Epithelial cell of esophagus (primary cell): ENCODE data around the gene YTHDC1.
"Not testable (repeated sequence)": the region's sequence is repeated elsewhere in the genome, so short reads cannot be mapped to it uniquely, and the experiment has no call there.

Source experiments
- DNase-seq: peaks from one replicate; pipeline ENCODE4 v3.0.0; 2010; ENCODE audit warnings: low read depth
- H3K4me3 ChIP-seq: 2 replicates; pipeline ENCODE4 v1.5.1; 2011; ENCODE audit warnings: mild to moderate bottlenecking, low read length, control low read depth
- TF ChIP-seq, protein P1 (sequence below): IDR thresholded peaks from 2 replicates; pipeline ENCODE4 v1.5.1; 2011; ENCODE audit warnings: low read depth, mild to moderate bottlenecking, low read length, control low read depth, inconsistent platforms; ENCODE audit not compliant: insufficient read depth; ENCODE audit errors: missing control alignments

Gene YTHDC1

DNA sequence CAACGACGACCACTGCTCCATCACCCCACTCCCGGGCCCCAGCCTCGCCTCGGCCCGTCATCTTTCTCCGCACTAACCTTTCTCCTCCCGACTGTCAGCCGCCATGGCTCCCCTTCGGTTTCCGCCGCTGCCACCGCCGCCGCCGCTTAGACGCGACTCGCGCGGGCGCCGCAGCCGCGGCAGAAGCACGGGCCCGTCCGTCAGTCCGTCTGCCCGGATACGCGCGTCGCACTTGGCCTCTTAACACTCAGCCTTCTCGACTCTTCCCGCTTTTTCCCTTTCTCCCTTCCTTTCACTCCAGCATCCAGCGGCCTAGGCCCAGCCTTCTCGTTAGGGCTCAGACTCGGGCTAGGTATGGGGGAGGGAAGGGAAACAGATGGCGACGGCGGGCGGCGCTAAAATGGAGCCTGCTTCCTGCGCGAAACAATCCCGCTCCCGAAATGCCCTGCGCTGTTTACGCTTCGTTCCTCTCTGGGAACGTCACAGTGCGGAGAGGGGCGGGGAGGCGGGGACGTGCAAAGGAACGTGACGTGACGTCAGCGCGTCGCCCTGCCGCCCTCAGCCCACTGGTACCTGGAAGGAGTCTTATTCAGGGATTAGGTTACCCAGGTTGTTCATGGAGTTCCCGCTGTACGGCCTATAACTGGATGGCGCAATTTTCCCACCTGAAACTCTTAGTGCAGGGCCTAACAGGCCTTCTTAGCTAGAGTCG is at the start of gene YTHDC1:
Gene YTHDC1, minus strand, starts transcription at position 442 of the 712 bp plus-strand sequence. Its CDS starts 337 bp downstream, at position 105.
- DNase-seq = peak; percentile 99
- H3K4me3 ChIP-seq = peak within 1 kb of the TSS; percentile 93
- TF ChIP-seq, protein P1, sequence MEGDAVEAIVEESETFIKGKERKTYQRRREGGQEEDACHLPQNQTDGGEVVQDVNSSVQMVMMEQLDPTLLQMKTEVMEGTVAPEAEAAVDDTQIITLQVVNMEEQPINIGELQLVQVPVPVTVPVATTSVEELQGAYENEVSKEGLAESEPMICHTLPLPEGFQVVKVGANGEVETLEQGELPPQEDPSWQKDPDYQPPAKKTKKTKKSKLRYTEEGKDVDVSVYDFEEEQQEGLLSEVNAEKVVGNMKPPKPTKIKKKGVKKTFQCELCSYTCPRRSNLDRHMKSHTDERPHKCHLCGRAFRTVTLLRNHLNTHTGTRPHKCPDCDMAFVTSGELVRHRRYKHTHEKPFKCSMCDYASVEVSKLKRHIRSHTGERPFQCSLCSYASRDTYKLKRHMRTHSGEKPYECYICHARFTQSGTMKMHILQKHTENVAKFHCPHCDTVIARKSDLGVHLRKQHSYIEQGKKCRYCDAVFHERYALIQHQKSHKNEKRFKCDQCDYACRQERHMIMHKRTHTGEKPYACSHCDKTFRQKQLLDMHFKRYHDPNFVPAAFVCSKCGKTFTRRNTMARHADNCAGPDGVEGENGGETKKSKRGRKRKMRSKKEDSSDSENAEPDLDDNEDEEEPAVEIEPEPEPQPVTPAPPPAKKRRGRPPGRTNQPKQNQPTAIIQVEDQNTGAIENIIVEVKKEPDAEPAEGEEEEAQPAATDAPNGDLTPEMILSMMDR = no peak

DNA sequence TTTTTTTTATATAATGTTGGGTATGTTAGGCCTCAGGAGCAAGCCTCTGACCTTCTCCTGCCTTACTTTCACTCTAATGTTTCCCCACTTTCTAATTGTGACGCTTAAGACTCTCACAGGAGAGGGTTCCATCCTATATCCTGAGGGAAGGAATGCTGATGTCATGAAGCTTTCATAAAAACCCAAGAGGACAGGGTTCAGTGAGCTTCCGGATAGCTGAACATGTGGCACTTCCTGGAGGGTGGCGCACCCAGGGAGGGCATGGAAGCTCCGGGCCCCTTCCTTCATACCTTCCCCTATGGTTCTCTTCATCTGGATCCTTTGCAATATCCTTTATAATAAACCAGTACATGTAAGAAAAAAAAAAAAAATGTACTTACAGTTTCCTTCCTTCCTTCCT is 49.4 kb upstream of the YTHDC1 start:
- TF ChIP-seq, protein P1 = no peak

DNA sequence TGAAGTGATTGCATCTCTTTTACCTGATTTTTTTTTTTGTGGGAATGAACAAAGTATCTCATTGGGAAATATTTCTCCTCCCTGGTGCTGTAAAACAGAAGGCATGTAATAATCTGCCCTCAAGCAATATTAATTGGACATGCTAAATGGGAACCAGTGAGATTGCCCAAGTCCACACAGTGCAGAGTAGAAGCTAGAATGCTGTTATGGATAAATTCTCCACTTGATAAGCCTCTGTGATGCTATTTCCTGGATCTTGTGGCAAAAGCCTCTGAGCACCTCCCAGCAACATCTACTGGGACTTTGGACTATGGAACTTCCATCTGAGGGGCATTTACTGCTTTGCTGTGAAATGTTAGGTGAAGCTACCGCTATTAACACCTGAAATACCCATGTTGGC is 46.9 kb upstream of the YTHDC1 start:
- H3K4me3 ChIP-seq = no peak overlapping the region
- TF ChIP-seq, protein P1 = no peak
- DNase-seq = peak; percentile 25

More for the DNA sequence above, 49.4 kb upstream of the YTHDC1 start:
- no peak for DNase-seq
- no peak overlapping the region for H3K4me3 ChIP-seq

DNA sequence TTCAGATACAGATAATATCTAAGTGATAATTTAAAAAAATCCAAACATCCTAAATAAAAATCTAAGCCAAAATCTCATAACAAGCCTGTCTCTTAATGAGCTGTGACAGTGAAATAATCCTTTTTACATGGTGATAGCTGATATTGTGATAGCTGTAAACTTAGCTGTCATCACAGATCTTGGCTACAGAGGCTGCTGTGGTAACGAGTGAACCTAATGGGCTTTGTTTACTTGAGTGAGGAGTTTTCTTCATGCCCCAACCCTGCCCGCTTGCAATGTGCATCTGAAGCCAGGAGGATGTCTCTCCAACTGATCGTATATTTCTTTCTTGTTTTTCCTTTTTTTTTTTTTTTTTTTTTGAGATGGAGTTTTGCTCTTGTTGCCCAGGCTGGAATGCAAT is 41.5 kb upstream of the YTHDC1 start:
- TF ChIP-seq, protein P1 = no peak
- no peak overlapping the region for H3K4me3 ChIP-seq
- no peak for DNase-seq

DNA sequence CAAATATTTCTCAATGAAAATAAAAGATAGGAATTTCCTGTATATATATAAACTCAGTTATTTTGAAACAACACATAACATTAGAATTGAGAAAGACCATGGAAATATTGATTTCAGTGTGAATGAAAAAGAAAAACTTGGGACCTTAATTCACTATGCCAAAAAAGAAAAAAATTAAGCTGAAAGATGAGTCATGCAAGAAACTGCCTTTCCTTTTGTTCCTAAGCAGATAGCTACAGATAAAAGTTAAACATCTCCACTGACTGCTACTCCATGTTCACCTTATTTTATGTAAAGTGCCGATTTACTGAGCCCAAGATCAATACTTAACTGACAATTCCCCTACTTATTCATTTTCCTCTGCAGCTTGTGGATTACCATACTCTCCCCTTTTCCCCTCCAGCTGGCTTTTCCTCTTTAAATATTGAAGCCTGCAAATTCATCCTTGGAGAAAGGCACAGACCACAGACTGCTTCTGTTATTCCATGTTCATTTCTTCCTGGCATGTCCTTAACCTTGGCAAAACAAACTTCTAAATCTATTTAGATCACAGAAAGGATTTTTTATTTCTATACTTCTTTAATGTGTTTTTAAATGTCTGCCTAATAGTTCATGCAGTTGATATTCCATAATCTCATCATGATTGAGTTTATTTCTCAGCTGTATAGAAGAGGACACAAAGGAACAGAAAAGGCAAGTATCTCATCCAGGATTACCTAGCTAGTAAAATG is 40.5 kb upstream of the YTHDC1 start:
- H3K4me3 ChIP-seq = no peak overlapping the region
- DNase-seq = no peak
- TF ChIP-seq, protein P1 = no peak

DNA sequence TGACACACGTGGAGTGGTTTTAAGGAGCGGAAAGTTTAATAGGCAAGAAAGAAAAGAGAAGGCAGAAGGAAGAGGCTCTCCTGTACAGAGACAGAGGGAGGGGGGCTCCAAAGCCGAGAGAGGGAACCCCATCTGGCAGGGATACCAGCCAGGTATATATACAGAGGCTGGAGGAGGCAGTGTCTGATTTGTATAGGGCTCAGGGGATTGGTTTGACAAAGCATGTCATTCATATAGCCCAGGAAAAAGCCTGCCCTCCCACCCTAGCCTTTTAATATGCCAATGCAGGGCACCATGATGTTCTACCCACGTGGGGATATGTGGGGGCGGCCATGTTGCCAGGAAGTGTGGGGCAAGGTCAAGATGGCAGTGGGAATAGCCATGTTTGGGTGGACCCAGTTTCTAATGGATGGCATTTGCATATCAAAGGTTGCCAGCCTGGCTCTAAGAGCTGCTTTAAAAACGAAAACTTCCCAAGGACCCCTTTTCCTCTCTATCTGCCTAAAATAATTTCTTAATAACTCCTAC is 39.6 kb upstream of the YTHDC1 start:
- not testable (repeated sequence) for DNase-seq, H3K4me3 ChIP-seq

DNA sequence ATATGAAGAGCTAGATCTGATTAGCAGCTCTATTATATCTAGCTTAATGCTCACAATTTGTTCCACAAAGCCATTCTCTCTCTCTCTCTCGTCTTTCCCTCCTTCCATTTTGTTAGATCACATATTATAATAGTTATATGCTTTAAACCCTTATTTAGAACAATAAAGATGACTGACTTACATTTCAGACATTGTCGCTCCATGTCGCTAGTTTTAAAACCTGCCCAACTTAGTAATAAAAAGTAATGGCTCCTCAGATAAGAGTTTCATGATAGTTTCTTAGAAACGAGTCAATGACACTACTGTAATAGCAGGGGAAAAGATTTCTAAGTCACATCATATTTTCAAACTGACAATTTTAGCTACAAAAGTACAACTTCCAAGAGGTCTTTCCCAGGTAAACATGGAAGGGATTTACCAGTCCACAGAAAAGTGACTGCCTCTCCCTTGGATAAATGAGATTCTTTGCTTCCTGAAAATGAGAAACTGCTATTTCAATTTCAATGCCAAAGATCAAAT is 38.5 kb upstream of the YTHDC1 start:
- no peak for DNase-seq
- TF ChIP-seq, protein P1 = no peak
- H3K4me3 ChIP-seq = no peak overlapping the region
